ENCODE results near the gene SLC1A2. TPM values are rescaled to one million over a fixed set of nuclear protein-coding genes. Genes with fewer than 3 reads are reported as not detected.
A peak's percentile ranks its signal among the peaks of the same experiment; 100 is the strongest.

SLC1A2 gene
- total RNA-seq, 4 donors from 2014 or later = 0.22 to 0.60 (median 0.41) TPM

DNA sequence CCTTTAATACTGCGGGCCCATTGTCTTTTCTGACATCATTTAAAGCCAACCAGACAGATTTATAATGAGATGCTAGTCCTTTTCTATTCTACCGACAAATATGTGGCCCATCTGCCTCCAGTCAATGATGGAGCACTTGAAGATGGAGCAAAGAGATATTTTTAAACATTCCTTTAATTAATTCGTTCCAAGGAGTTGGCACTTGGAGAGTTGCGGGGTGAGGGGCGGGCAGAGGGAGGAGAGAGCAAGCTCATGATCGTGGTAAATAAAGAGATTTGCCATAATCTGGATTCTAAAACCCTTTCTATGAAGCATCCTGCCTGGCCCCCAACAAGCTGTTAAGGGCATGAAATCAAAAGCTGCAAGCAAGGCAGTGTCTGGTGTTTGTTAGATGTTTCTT, 5.0 kb downstream of the SLC1A2 start:
- Histone ChIP-seq H3K36me3 (no peaks in the 10 kb centered on the region), H3K4me3 (no peak overlapping the region), H3K27me3 (peaks cover 0 to 35% of the 10 kb centered on the region in 2 donors), H3K4me1 (peaks cover 0 to 11% (median 8%) of the 10 kb centered on the region in 4 donors), H3K27ac (no peak overlapping the region), H3K9me3 (no peaks in the 10 kb centered on the region)
- TF ChIP-seq EP300 (IDR thresholded peaks at IDR 0.05) = no peak
- no peak for TF ChIP-seq POLR2A (IDR thresholded peaks at IDR 0.05)
- TF ChIP-seq, protein P1, sequence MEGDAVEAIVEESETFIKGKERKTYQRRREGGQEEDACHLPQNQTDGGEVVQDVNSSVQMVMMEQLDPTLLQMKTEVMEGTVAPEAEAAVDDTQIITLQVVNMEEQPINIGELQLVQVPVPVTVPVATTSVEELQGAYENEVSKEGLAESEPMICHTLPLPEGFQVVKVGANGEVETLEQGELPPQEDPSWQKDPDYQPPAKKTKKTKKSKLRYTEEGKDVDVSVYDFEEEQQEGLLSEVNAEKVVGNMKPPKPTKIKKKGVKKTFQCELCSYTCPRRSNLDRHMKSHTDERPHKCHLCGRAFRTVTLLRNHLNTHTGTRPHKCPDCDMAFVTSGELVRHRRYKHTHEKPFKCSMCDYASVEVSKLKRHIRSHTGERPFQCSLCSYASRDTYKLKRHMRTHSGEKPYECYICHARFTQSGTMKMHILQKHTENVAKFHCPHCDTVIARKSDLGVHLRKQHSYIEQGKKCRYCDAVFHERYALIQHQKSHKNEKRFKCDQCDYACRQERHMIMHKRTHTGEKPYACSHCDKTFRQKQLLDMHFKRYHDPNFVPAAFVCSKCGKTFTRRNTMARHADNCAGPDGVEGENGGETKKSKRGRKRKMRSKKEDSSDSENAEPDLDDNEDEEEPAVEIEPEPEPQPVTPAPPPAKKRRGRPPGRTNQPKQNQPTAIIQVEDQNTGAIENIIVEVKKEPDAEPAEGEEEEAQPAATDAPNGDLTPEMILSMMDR (IDR thresholded peaks at IDR 0.05) = no peak
- DNase-seq (ENCODE audit: low spot score in 2 of 2) = no peak
- 74 to 80% methylated on average over 6 of the region's 6 CpGs for WGBS, 2 donors

DNA sequence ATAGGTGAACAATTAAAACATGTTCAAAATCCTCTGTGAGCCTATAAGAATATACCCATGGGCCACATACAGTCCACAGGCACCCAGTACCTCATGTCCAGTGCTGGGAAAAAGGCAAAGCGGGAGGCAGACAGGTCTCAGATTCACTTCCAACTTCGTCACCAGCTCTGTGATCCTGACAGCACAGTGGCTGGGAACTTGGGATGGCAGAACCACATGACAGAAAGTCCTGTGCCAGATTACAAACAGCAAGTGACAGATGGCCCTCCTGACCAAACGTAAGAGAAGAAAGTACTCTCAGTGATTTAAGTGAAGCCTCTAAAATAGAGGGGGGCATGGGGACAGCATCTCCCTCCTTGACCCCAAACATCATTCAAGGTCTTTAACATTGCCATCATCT, 5.8 kb downstream of the SLC1A2 start:
- DNase-seq (ENCODE audit: low spot score in 2 of 2) = no peak
- peaks cover 0 to 4% (median 2%) of the 10 kb centered on the region in 4 donors for H3K4me1 ChIP-seq
- H3K27ac ChIP-seq = no peak overlapping the region
- H3K27me3 ChIP-seq = peaks cover 0 to 28% of the 10 kb centered on the region in 2 donors
- no peak for TF ChIP-seq EP300 (IDR thresholded peaks at IDR 0.05)
- TF ChIP-seq, protein P1 (IDR thresholded peaks at IDR 0.05) = no peak
- no peak for TF ChIP-seq POLR2A (IDR thresholded peaks at IDR 0.05)
- H3K36me3 ChIP-seq = no peaks in the 10 kb centered on the region
- 90 to 94% methylated on average over 3 of the region's 3 CpGs for WGBS, 2 donors
- H3K9me3 ChIP-seq = no peaks in the 10 kb centered on the region
- H3K4me3 ChIP-seq = no peak overlapping the region

DNA sequence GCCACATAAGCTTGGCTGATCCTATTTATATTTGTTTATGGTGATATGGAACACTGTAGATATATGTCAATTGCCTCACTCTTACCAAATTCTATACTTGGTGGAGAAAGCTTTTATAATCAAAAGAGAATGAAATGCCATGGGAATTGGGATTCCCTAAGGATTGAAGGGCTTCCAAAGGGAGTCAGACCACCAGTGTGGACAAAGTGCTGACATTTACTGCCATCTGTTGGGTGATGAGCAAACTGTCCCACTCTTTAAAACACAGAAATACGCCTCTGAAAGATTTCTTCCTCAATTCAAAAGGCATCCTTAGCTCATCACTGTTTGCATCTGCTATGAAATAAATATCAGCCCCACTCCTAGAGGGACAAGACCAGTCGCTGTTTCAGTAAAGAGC, 7.1 kb downstream of the SLC1A2 start:
- WGBS, 2 donors = 51 to 66% methylated on average over 2 of the region's 2 CpGs
- H3K4me1 ChIP-seq = no peaks in the 10 kb centered on the region
- peaks cover 0 to 14% of the 10 kb centered on the region in 2 donors for H3K27me3 ChIP-seq
- no peaks in the 10 kb centered on the region for H3K36me3 ChIP-seq
- DNase-seq (ENCODE audit: low spot score in 2 of 2) = no peak
- TF ChIP-seq, protein P1 (IDR thresholded peaks at IDR 0.05) = peak in 1 of 5 experiments; percentile 27
- no peak for TF ChIP-seq POLR2A (IDR thresholded peaks at IDR 0.05)
- H3K4me3 ChIP-seq = no peak overlapping the region
- H3K27ac ChIP-seq = no peak overlapping the region
- no peaks in the 10 kb centered on the region for H3K9me3 ChIP-seq

DNA sequence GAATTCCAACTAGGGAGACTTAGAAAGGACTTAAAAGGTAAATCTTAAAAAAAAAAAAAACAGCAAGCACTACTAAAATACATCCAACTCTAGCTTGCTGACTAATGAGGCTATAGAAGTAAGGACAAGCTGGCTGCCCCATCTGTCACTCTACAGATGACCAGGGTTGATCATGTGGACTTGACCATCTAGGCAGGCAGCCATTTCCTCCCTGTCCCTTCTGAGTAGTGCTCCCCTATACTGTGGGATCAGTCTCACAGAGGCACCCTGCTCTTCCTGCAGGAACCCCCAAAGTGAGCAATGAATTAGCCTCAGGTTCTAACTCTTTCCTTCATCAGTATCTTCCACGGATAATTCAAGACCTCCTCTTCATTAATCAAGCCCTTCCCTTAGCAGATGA, 12.3 kb downstream of the SLC1A2 start:
- H3K4me3 ChIP-seq = no peak overlapping the region
- no peak overlapping the region for H3K27ac ChIP-seq
- H3K36me3 ChIP-seq = no peaks in the 10 kb centered on the region
- TF ChIP-seq, protein P1 (IDR thresholded peaks at IDR 0.05) = no peak
- TF ChIP-seq POLR2A (IDR thresholded peaks at IDR 0.05) = no peak
- no peak for TF ChIP-seq EP300 (IDR thresholded peaks at IDR 0.05)
- DNase-seq (ENCODE audit: low spot score in 2 of 2) = no peak
- peaks cover 0 to 4% of the 10 kb centered on the region in 2 donors for H3K27me3 ChIP-seq
- H3K9me3 ChIP-seq = no peaks in the 10 kb centered on the region
- 84 to 94% methylated on average over 1 of the region's 1 CpG for WGBS, 2 donors
- H3K4me1 ChIP-seq = peaks cover 0 to 11% (median 0%) of the 10 kb centered on the region in 4 donors

DNA sequence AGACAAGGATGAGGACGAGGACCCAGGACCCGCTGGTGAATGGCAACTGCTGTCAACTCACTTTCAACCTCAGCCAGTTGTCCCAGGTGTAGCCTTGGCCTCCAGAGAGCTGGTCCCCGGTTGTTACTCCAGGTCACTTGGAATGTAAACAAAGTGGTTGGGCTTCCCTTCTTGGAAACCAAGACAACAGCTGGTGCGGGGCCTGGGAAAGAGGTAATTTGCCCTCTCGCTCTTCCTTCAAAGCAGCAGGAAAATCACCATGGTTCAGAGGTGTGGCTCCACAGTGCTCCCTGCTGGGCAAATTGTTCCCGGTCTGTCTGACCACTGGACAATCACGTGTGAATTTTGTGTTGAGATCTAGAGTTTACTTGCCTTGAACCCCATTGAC, 15.0 kb downstream of the SLC1A2 start:
- TF ChIP-seq, protein P1 (IDR thresholded peaks at IDR 0.05) = peak in 4 of 5 experiments; percentile 13 to 40 (median 37)
- no peak for TF ChIP-seq POLR2A (IDR thresholded peaks at IDR 0.05)
- Histone ChIP-seq H3K9me3 (no peaks in the 10 kb centered on the region), H3K4me1 (peaks cover 0 to 11% (median 0%) of the 10 kb centered on the region in 4 donors), H3K27me3 (peaks cover 0 to 4% of the 10 kb centered on the region in 2 donors), H3K27ac (no peak overlapping the region), H3K36me3 (no peaks in the 10 kb centered on the region), H3K4me3 (peak overlapping the region in 1 of 4 donors; percentile 27)
- 46 to 61% methylated on average over 6 to 7 of the region's 7 CpGs for WGBS, 2 donors
- DNase-seq (ENCODE audit: low spot score in 2 of 2) = no peak
